ENCODE data around the gene CATSPER3.

- TF ChIP-seq POLR2A (IDR thresholded peaks at IDR 0.05) (no peak), CTCF (IDR thresholded peaks at IDR 0.05) (no peak)
These were observed 83.7 kb downstream of the CATSPER3 start for GRCh38 chr5:135051399-135051798.
